Loucy (cell line): ENCODE data around the gene ANTXR2.
A peak's percentile ranks its signal among the peaks of the same experiment; 100 is the strongest.

Experiments
- H2AFZ ChIP-seq: fragments of 200-600 bp; sonication (generic); 2 replicates; pipeline ENCODE4 v1.6.0; 2016; ENCODE audit warnings: antibody characterized with exemption, mild to moderate bottlenecking, low read length, moderate library complexity
- H3F3A ChIP-seq: fragments of 200-600 bp; 2 replicates; pipeline ENCODE4 v1.6.0; 2016; ENCODE audit warnings: antibody characterized with exemption, low read depth, mild to moderate bottlenecking
- H3K27me3 ChIP-seq: fragments of 200-600 bp; sonication (generic); 2 replicates; pipeline ENCODE4 v1.6.1; 2014; ENCODE audit warnings: low read length, mild to moderate bottlenecking; ENCODE audit not compliant: insufficient read depth, poor library complexity, severe bottlenecking
- H3K36me3 ChIP-seq: fragments of 200-600 bp; sonication (generic); 2 replicates; pipeline ENCODE4 v1.6.1; 2016; ENCODE audit warnings: low read length; ENCODE audit not compliant: insufficient read depth
- H3K4me1 ChIP-seq: fragments of 200-600 bp; sonication (generic); 2 replicates; pipeline ENCODE4 v1.5.1; 2014; ENCODE audit warnings: low read length, mild to moderate bottlenecking; ENCODE audit not compliant: insufficient read depth, poor library complexity, severe bottlenecking
- H3K4me2 ChIP-seq: fragments of 200-600 bp; sonication (generic); 2 replicates; pipeline ENCODE4 v1.6.0; 2014; ENCODE audit warnings: antibody characterized with exemption, low read length, low read depth, mild to moderate bottlenecking; ENCODE audit not compliant: poor library complexity, severe bottlenecking
- H3K4me3 ChIP-seq: fragments of 200-600 bp; sonication (generic); 2 replicates; pipeline ENCODE4 v1.5.1; 2014; ENCODE audit warnings: low read length, mild to moderate bottlenecking, mixed read lengths; ENCODE audit not compliant: poor library complexity, severe bottlenecking
- H3K79me2 ChIP-seq: fragments of 200-600 bp; sonication (generic); 2 replicates; pipeline ENCODE4 v1.6.1; 2014; ENCODE audit warnings: low read length; ENCODE audit not compliant: insufficient read depth
- H3K9ac ChIP-seq: fragments of 200-600 bp; sonication (generic); 2 replicates; pipeline ENCODE4 v1.6.0; 2014; ENCODE audit warnings: mild to moderate bottlenecking, low read depth, low read length, moderate library complexity; ENCODE audit not compliant: poor library complexity, severe bottlenecking
- H3K9me2 ChIP-seq: fragments of 200-600 bp; sonication (generic); replicated peaks from 2 replicates; pipeline ENCODE4 v1.6.1; 2016; ENCODE audit warnings: low read depth, low read length, mixed read lengths
- H3K9me3 ChIP-seq: fragments of 200-600 bp; sonication (generic); 2 replicates; pipeline ENCODE4 v1.6.1; 2014; ENCODE audit warnings: mild to moderate bottlenecking, antibody characterized with exemption, low read length, low read depth; ENCODE audit not compliant: insufficient read depth
- H4K20me1 ChIP-seq: fragments of 200-600 bp; sonication (generic); 2 replicates; pipeline ENCODE4 v1.6.0; 2014; ENCODE audit warnings: antibody characterized with exemption, low read length, mild to moderate bottlenecking; ENCODE audit not compliant: insufficient read depth, poor library complexity, severe bottlenecking
- CTCF ChIP-seq: fragments of 200-600 bp; sonication (generic); conservative IDR thresholded peaks from 2 replicates; pipeline ENCODE4 v1.5.1; 2014; ENCODE audit warnings: mild to moderate bottlenecking, antibody characterized with exemption, low read length
- EZH2phosphoT487 ChIP-seq: fragments of 200-600 bp; IDR thresholded peaks from 2 replicates; pipeline ENCODE4 v1.6.1; 2018; ENCODE audit warnings: antibody characterized with exemption, mild to moderate bottlenecking, moderate library complexity, borderline replicate concordance

ANTXR2 gene

DNA sequence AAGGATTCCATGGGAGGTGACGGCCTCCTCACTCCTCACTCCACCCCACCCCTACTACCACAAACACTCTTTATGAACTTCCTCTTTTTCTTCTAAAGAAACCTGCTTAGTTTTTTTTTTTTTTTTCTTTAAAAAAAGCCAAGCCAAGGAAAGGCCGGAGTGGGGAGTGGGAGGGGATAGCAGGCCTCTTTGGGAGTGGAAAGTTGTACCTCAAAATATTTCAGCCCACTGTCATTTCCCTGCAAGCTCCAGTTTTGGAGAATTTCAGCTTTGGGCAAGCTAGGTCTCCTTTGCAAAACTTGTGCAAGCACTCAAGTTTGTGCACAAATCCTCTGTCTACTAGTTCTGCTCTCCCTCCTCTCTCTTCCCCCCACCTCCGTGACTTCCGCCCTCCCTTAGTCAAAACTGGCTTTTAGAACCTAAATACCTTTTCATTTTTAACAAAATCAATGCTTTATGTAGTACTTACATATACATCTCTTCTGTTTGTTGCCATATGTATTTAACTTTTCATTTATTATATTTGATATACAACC, 512 bp upstream of the ANTXR2 start:
- peak overlapping the region; percentile 78 for H3K4me3 ChIP-seq
- peaks cover 18% of the 10 kb centered on the region for H4K20me1 ChIP-seq
- TF ChIP-seq CTCF, result no peak
- no peak for TF ChIP-seq EZH2phosphoT487
- H3K79me2 ChIP-seq, result peaks cover 66% of the 10 kb centered on the region
- peaks cover 6% of the 10 kb centered on the region; the same call in 1 of the 2 replicates for H3K36me3 ChIP-seq
- H3K9me2 ChIP-seq, result no peaks in the 10 kb centered on the region
- peaks cover 54% of the 10 kb centered on the region for H3K4me1 ChIP-seq
- H3F3A ChIP-seq, result no peaks in the 10 kb centered on the region
- peak overlapping the region; percentile 89 for H3K4me2 ChIP-seq
- H3K9ac ChIP-seq, result peak overlapping the region; percentile 93
- H2AFZ ChIP-seq, result peak overlapping the region; percentile 58
- peaks cover 5% of the 10 kb centered on the region for H3K27me3 ChIP-seq
- H3K9me3 ChIP-seq, result no peaks in the 10 kb centered on the region

DNA sequence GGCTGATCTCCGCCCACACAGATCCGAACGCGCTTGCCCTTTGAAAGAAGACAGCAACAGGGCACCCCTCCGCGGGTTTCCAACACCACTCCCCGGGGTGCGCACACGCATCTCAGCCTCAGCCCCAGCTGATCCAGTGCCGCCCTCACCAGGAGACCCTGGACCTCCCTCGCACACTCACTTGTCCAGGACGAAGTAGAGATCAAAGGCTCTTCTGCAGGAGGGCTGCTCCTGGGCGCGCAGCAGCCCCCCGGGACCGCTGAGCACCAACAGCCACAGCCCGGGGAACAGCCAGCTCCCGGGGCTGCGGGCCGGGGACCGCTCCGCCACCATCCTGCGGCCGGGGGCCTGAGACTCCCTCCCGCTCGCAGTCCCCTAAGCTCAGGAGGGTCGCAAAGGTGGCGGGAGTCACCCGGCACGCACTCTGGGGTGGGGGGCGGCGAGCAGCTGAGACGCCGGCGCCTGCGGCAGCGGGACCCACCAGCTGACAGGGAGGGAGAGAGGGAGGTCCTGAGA, 743 bp downstream of the ANTXR2 start:
- no peaks in the 10 kb centered on the region for H3K9me3 ChIP-seq
- H3K4me1 ChIP-seq, result peaks cover 63% of the 10 kb centered on the region
- H3K27me3 ChIP-seq, result peaks cover 5% of the 10 kb centered on the region
- peaks cover 18% of the 10 kb centered on the region for H4K20me1 ChIP-seq
- peak overlapping the region; percentile 78 for H3K4me3 ChIP-seq
- H3K9me2 ChIP-seq, result no peaks in the 10 kb centered on the region
- peaks cover 14% of the 10 kb centered on the region; the same call in 1 of the 2 replicates for H3K36me3 ChIP-seq
- peak overlapping the region; percentile 89 for H3K4me2 ChIP-seq
- H3K79me2 ChIP-seq, result peaks cover 78% of the 10 kb centered on the region
- H2AFZ ChIP-seq, result peak overlapping the region; percentile 58
- H3K9ac ChIP-seq, result peak overlapping the region; percentile 93
- no peaks in the 10 kb centered on the region for H3F3A ChIP-seq
- TF ChIP-seq EZH2phosphoT487 (no peak), CTCF (no peak)

- H3K36me3 ChIP-seq, result peaks cover 17% of the 10 kb centered on the region; the same call in 1 of the 2 replicates
- H3K9me3 ChIP-seq, result no peaks in the 10 kb centered on the region
- peak overlapping the region; percentile 93 for H3K9ac ChIP-seq
- peak overlapping the region; percentile 89 for H3K4me2 ChIP-seq
- H3K27me3 ChIP-seq, result peaks cover 5% of the 10 kb centered on the region
- H3K4me1 ChIP-seq, result peaks cover 68% of the 10 kb centered on the region
- H4K20me1 ChIP-seq, result peaks cover 19% of the 10 kb centered on the region
- H3K79me2 ChIP-seq, result peaks cover 84% of the 10 kb centered on the region
- H2AFZ ChIP-seq, result no peak overlapping the region
- no peaks in the 10 kb centered on the region for H3F3A ChIP-seq
- peak overlapping the region; percentile 78 for H3K4me3 ChIP-seq
- no peaks in the 10 kb centered on the region for H3K9me2 ChIP-seq
- TF ChIP-seq EZH2phosphoT487 (no peak), CTCF (no peak)
These were observed 1.3 kb downstream of the ANTXR2 start for GRCh38 chr4:80071604-80072227.
